ENCODE measurements around the gene ZNF43. TPM values are rescaled to one million over a fixed set of nuclear protein-coding genes. Genes with fewer than 3 reads are reported as not detected.

Gene ZNF43
- total and polyA plus RNA-seq, 2 of the 8 experiments (the other 6 are each of a cell fraction or from before 2014, with no cell fraction given) = 24.7 to 53.1 TPM

DNA sequence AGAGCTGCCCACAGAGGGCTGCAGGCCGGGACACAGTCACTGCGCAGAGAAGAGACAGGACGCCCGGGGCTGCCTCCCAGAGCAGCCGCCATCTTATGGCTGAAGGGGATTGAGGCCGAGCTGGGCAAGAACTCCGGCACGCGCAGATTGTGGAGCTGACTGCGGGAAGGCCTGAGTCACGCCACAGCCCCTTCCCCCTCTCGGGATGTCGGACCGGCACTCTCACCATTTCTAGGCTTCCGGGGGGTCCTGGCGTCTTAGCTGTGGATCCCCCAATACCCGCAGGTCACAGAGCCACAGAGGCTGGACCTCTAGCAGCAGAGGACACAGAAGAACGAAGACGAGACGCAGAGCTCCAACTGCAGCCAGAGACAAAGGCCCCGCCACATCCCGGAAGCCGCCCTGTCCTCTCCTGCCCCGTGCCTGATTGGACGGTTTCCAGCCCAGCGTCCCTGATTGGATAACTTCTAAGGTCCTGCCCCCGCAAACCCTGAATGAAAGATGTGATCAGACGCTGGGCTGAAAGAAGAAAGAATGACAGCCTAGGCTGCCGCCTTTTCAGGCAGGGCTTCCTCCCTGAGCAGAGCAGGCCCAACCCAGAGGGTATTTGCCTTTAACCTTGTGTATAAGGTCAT, at the start of gene ZNF43 (continued):
- TF ChIP-seq CHD2 (IDR thresholded peaks at IDR 0.05; ENCODE audit: low read length) (peak; percentile 74), SIX5 (IDR thresholded peaks at IDR 0.05; ENCODE audit: low read depth, low read length) (no peak), CBX8 (IDR thresholded peaks at IDR 0.05; ENCODE audit: borderline replicate concordance, low read depth, low read length) (no peak), POLR2AphosphoS5 (IDR thresholded peaks at IDR 0.05; ENCODE audit: low read depth, low read length) (peak; percentile 97), NRF1 (IDR thresholded peaks at IDR 0.05; ENCODE audit: low read depth, low read length) (no peak), JUND (IDR thresholded peaks at IDR 0.05; ENCODE audit: low read length) (0 out of 2 replicates have a peak, but pooled peaks have one; percentile 5), TAF7 (optimal IDR thresholded peaks at IDR 0.05; ENCODE audit: borderline replicate concordance, low read depth, low read length) (peak; percentile 89), CEBPB (IDR thresholded peaks at IDR 0.05; ENCODE audit: low read depth, low read length) (no peak), TCF12 (IDR thresholded peaks at IDR 0.05; ENCODE audit: low read depth, low read length) (no peak), GTF2F1 (IDR thresholded peaks at IDR 0.05; ENCODE audit: borderline replicate concordance, low read depth, low read length) (peak; percentile 73), CTBP2 (IDR thresholded peaks at IDR 0.05; ENCODE audit: borderline replicate concordance, insufficient read depth, insufficient read length, low read length) (no peak), KDM5A (IDR thresholded peaks at IDR 0.05; ENCODE audit: low read length) (no peak), EP300 (IDR thresholded peaks at IDR 0.05; ENCODE audit: borderline replicate concordance in 1 of 2, low read depth in 2 of 2, low read length in 2 of 2) (no peak), TBP (IDR thresholded peaks at IDR 0.05; ENCODE audit: low read depth, low read length) (peak; percentile 95), RFX5 (IDR thresholded peaks at IDR 0.05; ENCODE audit: borderline replicate concordance, low read depth, low read length) (no peak), BCL11A (IDR thresholded peaks at IDR 0.05; ENCODE audit: low read depth in 2 of 2, low read length in 2 of 2) (no peak), RAD21 (IDR thresholded peaks at IDR 0.05 in 1 of 2, conservative IDR thresholded peaks at IDR 0.05 in 1 of 2; ENCODE audit: low read depth in 2 of 2, low read length in 2 of 2) (0 out of 4 replicates have a peak, but pooled peaks of 1 of the 2 experiments have one; percentile 1), SAP30 (IDR thresholded peaks at IDR 0.05; ENCODE audit: insufficient read depth, insufficient replicate concordance, low read length) (peak; percentile 74)
- TF ChIP-seq, protein P1, sequence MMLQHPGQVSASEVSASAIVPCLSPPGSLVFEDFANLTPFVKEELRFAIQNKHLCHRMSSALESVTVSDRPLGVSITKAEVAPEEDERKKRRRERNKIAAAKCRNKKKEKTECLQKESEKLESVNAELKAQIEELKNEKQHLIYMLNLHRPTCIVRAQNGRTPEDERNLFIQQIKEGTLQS (IDR thresholded peaks at IDR 0.05; ENCODE audit: insufficient read depth, low read depth, low read length) = no peak
- TF ChIP-seq, protein P2, sequence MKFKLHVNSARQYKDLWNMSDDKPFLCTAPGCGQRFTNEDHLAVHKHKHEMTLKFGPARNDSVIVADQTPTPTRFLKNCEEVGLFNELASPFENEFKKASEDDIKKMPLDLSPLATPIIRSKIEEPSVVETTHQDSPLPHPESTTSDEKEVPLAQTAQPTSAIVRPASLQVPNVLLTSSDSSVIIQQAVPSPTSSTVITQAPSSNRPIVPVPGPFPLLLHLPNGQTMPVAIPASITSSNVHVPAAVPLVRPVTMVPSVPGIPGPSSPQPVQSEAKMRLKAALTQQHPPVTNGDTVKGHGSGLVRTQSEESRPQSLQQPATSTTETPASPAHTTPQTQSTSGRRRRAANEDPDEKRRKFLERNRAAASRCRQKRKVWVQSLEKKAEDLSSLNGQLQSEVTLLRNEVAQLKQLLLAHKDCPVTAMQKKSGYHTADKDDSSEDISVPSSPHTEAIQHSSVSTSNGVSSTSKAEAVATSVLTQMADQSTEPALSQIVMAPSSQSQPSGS (IDR thresholded peaks at IDR 0.05; ENCODE audit: low read length) = no peak
- TF ChIP-seq, protein P3, sequence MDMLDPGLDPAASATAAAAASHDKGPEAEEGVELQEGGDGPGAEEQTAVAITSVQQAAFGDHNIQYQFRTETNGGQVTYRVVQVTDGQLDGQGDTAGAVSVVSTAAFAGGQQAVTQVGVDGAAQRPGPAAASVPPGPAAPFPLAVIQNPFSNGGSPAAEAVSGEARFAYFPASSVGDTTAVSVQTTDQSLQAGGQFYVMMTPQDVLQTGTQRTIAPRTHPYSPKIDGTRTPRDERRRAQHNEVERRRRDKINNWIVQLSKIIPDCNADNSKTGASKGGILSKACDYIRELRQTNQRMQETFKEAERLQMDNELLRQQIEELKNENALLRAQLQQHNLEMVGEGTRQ (IDR thresholded peaks at IDR 0.05; ENCODE audit: low read length) = no peak
